KOPT-K1 (cell line): Measurements from ENCODE around the gene RAB35.
A peak's percentile ranks its signal among the peaks of the same experiment; 100 is the strongest.

ENCODE experiments used
- H3K27ac ChIP-seq: fragments of 200-600 bp; sonication (generic); 2 replicates; pipeline ENCODE4 v1.5.1; 2016; ENCODE audit warnings: antibody characterized with exemption, mild to moderate bottlenecking, low read depth, low read length; ENCODE audit not compliant: poor library complexity, severe bottlenecking
- H3K36me3 ChIP-seq: fragments of 200-600 bp; sonication (generic); 2 replicates; pipeline ENCODE4 v1.5.1; 2017; ENCODE audit warnings: antibody characterized with exemption, mild to moderate bottlenecking, low read length, moderate library complexity; ENCODE audit not compliant: insufficient read depth
- H3K9me3 ChIP-seq: fragments of 200-600 bp; sonication (generic); 2 replicates; pipeline ENCODE4 v1.5.1; 2017; ENCODE audit warnings: antibody characterized with exemption, low read length, mild to moderate bottlenecking; ENCODE audit not compliant: insufficient read depth, poor library complexity, severe bottlenecking

The RAB35 gene

DNA sequence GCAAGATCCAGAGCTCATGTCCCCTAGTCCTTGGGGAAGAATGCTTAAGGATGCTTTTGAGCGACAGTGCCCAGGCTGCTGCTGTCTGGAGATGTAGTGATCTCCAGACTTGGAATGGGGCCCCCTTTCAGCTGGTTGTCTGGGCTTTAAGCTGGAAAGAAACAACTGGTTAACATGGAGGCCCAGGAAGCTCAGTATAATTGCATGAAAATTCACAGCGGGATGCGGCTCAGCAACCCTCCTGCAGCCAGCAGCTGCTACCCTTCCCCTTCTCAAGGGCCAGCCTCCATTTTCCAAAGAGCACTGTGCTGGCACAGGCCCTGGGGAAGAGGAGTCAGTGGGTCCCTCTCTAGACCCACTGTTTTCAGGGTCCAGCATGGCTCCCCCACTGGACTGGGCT lies 26.3 kb downstream of the RAB35 start:
- H3K27ac ChIP-seq, result no peak overlapping the region

DNA sequence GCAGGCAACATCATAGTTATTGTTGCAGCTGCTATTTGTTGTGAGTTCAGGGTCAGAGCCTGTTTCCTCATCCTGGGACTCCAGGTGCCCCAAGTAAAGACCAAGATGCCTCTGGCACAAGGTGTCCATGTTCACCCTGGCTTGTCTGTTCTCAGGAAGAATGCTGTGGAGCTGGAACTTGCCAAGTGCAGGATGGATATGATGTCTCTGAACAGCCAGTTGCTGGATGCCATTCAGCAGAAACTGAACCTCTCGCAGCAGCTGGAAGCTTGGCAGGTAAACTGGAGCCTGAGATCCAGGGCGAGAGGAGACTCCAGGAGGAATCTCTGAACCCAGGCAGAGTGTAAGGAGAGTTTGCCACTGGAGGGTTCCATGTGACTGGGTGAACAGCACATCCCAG lies 26.8 kb downstream of the RAB35 start:
- Histone ChIP-seq H3K36me3 (peaks cover 46% of the 10 kb centered on the region), H3K27ac (no peak overlapping the region), H3K9me3 (no peaks in the 10 kb centered on the region)

More for the DNA sequence above, 26.3 kb downstream of the RAB35 start:
- Histone ChIP-seq H3K9me3 (no peaks in the 10 kb centered on the region), H3K36me3 (peaks cover 50% of the 10 kb centered on the region)

DNA sequence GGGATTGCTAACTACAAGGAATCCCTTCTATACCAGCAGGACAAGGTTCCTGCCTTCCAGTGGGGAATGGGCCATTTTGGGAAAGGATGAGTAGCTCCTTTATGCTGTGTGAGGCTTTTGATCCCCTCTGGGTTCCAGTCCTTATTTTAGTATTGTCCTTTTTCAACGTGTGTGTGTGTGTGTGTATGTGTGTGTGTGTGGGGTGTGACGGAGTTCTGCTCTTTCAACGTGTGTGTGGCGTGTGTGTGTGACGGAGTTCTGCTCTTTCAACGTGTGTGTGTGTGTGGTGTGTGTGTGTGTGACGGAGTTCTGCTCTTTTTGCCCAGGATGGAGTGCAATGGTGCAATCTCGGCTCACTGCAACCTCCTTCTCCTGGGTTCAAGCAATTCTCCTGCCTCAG lies 27.4 kb downstream of the RAB35 start:
- H3K27ac ChIP-seq, result no peak overlapping the region
- H3K36me3 ChIP-seq, result peaks cover 39% of the 10 kb centered on the region
- no peaks in the 10 kb centered on the region for H3K9me3 ChIP-seq

DNA sequence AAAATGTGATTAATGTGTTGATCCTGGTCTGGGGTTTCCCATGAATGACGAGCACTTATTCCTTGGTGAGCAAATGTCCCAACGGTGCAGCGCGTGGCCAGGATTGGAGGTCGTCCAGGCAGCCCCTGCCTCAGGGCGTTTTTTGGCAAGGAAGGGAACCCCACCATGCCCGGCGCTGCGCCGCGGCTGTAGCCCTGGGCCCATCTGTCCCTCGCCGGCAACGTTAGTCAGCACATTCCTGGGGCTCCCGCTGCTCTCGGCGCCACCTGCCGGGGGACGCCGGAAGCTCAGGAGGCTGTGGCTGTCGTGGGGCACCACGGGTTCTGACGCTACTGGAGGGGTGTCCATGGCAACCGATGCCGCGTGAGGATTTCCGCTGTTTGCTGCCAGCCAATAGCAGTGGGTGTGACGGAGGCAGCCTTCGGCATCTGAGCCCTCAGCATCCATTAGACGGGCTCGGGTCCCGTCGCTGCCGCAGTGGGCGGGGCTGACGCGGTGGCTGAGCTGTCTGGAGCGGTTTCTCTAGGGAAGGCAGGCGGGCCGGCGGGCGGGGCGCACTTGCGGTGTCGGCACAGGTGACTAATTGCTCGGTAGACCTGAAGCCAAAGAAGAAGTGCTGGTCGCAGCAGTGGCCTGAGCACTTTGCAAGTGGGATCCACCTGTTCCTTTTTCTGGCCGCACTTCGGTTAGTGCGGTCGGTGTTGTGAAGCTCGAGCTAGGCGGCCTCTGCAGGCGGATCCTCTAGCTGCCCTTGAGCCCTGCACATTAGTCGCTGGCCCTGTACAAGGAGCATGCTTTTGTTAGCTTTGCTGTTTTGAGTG lies 29.5 kb downstream of the RAB35 start:
- Histone ChIP-seq H3K9me3 (no peaks in the 10 kb centered on the region), H3K27ac (peak overlapping the region; percentile 43)

GRCh38 chr12:120085920-120086645 lies 30.5 kb downstream of the RAB35 start:
- Histone ChIP-seq H3K36me3 (peaks cover 8% of the 10 kb centered on the region; the same call in 1 of the 2 replicates), H3K27ac (peak overlapping the region; percentile 43)

More for the DNA sequence above, 29.5 kb downstream of the RAB35 start:
- peaks cover 18% of the 10 kb centered on the region for H3K36me3 ChIP-seq

GRCh38 chr12:120081641-120082040 lies 34.9 kb downstream of the RAB35 start:
- H3K27ac ChIP-seq, result no peak overlapping the region
- no peaks in the 10 kb centered on the region for H3K36me3 ChIP-seq
- no peaks in the 10 kb centered on the region for H3K9me3 ChIP-seq

More at GRCh38 chr12:120085920-120086645, 30.5 kb downstream of the RAB35 start:
- H3K9me3 ChIP-seq, result no peaks in the 10 kb centered on the region

GRCh38 chr12:120079411-120080400 lies 36.8 kb downstream of the RAB35 start:
- Histone ChIP-seq H3K36me3 (no peaks in the 10 kb centered on the region), H3K27ac (peak overlapping the region; percentile 71), H3K9me3 (no peaks in the 10 kb centered on the region)

- H3K36me3 ChIP-seq, result no peaks in the 10 kb centered on the region
- no peaks in the 10 kb centered on the region for H3K9me3 ChIP-seq
- peak overlapping the region; percentile 71 for H3K27ac ChIP-seq
Observed at GRCh38 chr12:120078868-120079267, 37.7 kb downstream of the RAB35 start.

DNA sequence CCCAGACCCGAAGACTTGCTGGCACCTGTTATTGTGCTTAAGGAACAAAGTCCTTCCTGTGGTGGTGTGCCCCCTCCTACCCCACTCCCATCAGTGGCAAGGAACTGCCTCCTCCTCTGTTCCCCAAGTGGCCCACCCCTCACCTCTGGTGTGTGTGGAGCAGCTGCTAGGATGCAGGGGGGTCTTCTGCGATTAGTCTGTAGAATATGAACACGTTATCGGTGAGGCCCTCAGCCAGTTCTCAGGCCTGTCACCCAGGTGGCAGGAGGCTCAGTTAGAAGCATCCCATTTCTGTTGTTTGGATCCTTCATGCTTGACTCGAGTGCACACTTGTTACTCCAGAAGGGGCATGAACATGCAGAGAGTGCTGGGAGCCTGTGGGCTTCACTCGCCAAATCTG lies 39.3 kb downstream of the RAB35 start:
- Histone ChIP-seq H3K9me3 (no peaks in the 10 kb centered on the region), H3K36me3 (0 out of 2 replicates have a peak, but pooled peaks cover under 1% of the 10 kb centered on the region), H3K27ac (no peak overlapping the region)

DNA sequence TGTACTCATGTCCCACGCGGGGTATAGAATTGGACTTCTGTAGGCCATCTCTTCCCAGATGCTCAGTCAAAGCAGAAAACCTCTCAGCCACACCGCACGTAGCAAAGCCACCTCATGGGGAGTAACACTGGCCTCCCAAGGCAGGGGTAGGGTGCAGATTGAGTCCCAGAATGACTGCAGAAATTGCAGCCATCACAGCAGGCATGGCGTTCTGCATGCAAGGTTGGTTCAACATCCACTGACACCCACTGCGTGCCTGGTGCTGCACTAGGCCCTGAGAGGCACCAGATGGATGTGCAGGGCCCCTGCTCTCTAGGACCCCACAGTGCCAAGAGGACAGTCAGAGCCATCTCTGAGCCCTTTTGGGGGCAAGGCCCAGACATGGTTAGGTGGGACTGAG lies 39.9 kb downstream of the RAB35 start:
- 0 out of 2 replicates have a peak, but pooled peaks cover 6% of the 10 kb centered on the region for H3K36me3 ChIP-seq
- no peaks in the 10 kb centered on the region for H3K9me3 ChIP-seq
- no peak overlapping the region for H3K27ac ChIP-seq

DNA sequence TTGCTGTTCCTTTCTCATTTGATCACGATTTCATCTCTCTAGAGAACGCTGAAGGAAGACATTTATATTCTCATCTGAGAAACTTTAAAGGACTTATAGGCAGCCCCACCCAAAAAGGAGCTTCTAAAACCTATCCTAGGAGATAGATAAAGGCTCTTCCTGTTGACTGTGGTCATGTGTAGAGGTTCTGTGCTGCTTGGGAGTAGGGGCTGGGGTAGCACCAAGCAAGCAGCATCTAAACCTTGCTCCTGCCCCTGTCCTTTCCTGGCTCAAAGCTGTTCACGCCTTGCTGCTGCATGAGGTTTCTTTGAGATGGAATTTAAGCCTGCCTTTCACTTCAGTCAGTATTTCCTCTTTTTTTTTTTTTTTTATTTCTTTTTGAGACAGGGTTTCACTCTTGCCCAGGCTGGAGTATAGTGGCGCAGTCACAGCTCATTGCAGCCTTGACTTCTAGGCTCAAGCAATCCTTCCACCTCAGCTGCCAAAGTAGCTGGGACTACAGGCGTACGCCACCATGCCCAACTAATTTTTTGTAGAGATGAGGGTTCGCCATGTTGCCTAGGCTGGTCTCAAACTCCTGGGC lies 41.4 kb downstream of the RAB35 start:
- H3K27ac ChIP-seq, result no peak overlapping the region
- H3K36me3 ChIP-seq, result 0 out of 2 replicates have a peak, but pooled peaks cover 9% of the 10 kb centered on the region
- no peaks in the 10 kb centered on the region for H3K9me3 ChIP-seq

- Histone ChIP-seq H3K27ac (no peak overlapping the region), H3K9me3 (no peaks in the 10 kb centered on the region)
Observed at GRCh38 chr12:120072472-120073249, 43.9 kb downstream of the RAB35 start.

DNA sequence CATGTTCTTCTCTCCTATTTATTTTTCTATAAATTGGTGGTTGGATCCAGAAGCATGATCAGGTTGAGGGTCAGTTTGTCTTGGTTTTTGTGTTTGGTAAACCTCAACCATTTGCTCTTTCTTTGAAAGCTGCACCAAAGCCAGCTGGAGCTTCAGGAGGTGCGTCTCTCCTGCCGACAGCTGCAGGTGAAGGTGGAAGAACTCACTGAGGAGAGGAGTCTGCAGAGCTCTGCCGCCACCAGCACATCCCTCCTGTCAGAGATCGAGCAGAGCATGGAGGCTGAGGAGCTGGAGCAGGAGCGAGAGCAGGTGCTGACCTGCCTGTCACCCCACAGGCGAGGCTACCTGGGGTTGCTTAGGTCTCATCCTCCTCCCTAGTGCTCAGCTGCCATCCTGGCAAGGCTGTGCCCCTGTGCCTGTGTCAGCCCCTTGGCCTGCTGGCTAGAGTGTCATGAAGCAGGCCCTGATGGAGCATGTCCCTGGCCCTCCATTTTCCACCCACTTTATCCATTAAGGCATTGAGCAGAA lies 45.0 kb downstream of the RAB35 start:
- Histone ChIP-seq H3K36me3 (0 out of 2 replicates have a peak, but pooled peaks cover 9% of the 10 kb centered on the region), H3K9me3 (no peaks in the 10 kb centered on the region), H3K27ac (no peak overlapping the region)

More at GRCh38 chr12:120072472-120073249, 43.9 kb downstream of the RAB35 start:
- H3K36me3 ChIP-seq, result 0 out of 2 replicates have a peak, but pooled peaks cover 9% of the 10 kb centered on the region
